Measurements from ENCODE around the gene ADORA1.

DNA sequence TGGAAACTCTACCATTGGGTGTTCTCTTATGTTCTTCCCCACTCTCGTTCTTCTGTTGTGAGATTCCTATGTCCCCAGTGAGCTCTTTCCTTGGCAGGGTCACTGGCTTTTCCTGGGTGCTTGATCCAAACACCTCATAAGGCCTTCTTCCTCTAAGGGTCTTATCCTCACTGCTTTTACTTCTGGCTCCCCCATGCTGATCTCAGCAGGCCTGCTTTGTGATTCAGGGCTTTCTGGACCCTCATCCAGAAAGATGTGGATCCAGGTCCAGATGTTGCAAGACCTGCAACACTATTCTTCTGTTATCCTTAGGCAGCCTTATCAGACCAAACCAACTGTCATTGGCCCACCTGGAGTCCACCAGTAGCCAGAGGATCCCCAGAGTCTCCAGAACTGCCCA, 30.5 kb upstream of the ADORA1 start:
- TF ChIP-seq, protein P1, sequence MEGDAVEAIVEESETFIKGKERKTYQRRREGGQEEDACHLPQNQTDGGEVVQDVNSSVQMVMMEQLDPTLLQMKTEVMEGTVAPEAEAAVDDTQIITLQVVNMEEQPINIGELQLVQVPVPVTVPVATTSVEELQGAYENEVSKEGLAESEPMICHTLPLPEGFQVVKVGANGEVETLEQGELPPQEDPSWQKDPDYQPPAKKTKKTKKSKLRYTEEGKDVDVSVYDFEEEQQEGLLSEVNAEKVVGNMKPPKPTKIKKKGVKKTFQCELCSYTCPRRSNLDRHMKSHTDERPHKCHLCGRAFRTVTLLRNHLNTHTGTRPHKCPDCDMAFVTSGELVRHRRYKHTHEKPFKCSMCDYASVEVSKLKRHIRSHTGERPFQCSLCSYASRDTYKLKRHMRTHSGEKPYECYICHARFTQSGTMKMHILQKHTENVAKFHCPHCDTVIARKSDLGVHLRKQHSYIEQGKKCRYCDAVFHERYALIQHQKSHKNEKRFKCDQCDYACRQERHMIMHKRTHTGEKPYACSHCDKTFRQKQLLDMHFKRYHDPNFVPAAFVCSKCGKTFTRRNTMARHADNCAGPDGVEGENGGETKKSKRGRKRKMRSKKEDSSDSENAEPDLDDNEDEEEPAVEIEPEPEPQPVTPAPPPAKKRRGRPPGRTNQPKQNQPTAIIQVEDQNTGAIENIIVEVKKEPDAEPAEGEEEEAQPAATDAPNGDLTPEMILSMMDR (IDR thresholded peaks at IDR 0.05), result no peak
- TF ChIP-seq POLR2A (IDR thresholded peaks at IDR 0.05), result no peak

All from esophagus squamous epithelium (tissue), 4 donors.